Placental pericyte (primary cell): ENCODE results near the gene MRPL39. TPM values are rescaled to one million over a fixed set of nuclear protein-coding genes. Genes with fewer than 3 reads are reported as not detected.

Experiments
- total RNA-seq: library from RNA; depleted of rRNA; stranded (reverse); fragments of >200 nt; gene quantifications from 2 replicates; pipeline ENCODE4 v1.2.3, GENCODE V29; 2012

The MRPL39 gene
- total RNA-seq = 17.3 and 35.4 TPM in 2 replicates

GRCh38 chr21:25607151-25608043 lies at the start of gene MRPL39:
Gene MRPL39 (minus strand): TSS chr21:25607481. CDS start chr21:25607475, 6 bp downstream.

GRCh38 chr21:25638660-25639550 lies 31.6 kb upstream of the MRPL39 start, which contains the start of gene JAM2:
Gene JAM2 (plus strand): TSS chr21:25639258. CDS start chr21:25639822, 564 bp downstream.

Other genes starting within 250 kb of the MRPL39 start
- 0.72 TPM in 1 of 2 replicates, not detected in the other for gene JAM2, start 31.8 kb upstream of the MRPL39 start, total RNA-seq
- 24.7 and 26.5 TPM in 2 replicates for gene ATP5PF, start 127.4 kb upstream of the MRPL39 start, total RNA-seq
- 16.9 and 28.2 TPM in 2 replicates for gene GABPA, start 127.5 kb upstream of the MRPL39 start, total RNA-seq